NT2/D1 (cell line): ENCODE measurements around the gene CRTAC1.
"Not testable (repeated sequence)": the region's sequence is repeated elsewhere in the genome, so short reads cannot be mapped to it uniquely, and the experiment has no call there.

ENCODE experiments used
- DNase-seq: peaks from one replicate; pipeline ENCODE4 v3.0.0-alpha.2; 2011; ENCODE audit warnings: low read depth, low spot score
- H3K27me3 ChIP-seq: 2 replicates; pipeline ENCODE4 v1.6.0; 2011; ENCODE audit warnings: mild to moderate bottlenecking; ENCODE audit not compliant: insufficient read length, insufficient read depth
- H3K36me3 ChIP-seq: 2 replicates; pipeline ENCODE4 v1.6.1; 2011; ENCODE audit warnings: mild to moderate bottlenecking, low read length, mixed read lengths; ENCODE audit not compliant: insufficient read depth, insufficient read length
- H3K4me1 ChIP-seq: 2 replicates; pipeline ENCODE4 v1.5.1; 2011; ENCODE audit not compliant: insufficient read depth, insufficient read length
- H3K4me3 ChIP-seq: 2 replicates; pipeline ENCODE4 v1.5.1; 2011; ENCODE audit warnings: low read depth; ENCODE audit not compliant: insufficient read length
- H3K9ac ChIP-seq: 2 replicates; pipeline ENCODE4 v1.6.0; 2011; ENCODE audit warnings: low read depth; ENCODE audit not compliant: insufficient read length
- H3K9me3 ChIP-seq: 2 replicates; pipeline ENCODE4 v1.5.1; 2011; ENCODE audit warnings: mild to moderate bottlenecking, low read length; ENCODE audit not compliant: insufficient read depth
- SUZ12 ChIP-seq: IDR thresholded peaks from 2 replicates; pipeline ENCODE4 v1.6.1; 2011; ENCODE audit not compliant: insufficient read length, insufficient read depth; ENCODE audit errors: extremely low read depth
- YY1 ChIP-seq: IDR thresholded peaks from 2 replicates; pipeline ENCODE4 v1.6.1; 2011; ENCODE audit not compliant: insufficient read length, insufficient read depth
- ZNF274 ChIP-seq: IDR thresholded peaks from 2 replicates; pipeline ENCODE4 v1.6.1; 2011; ENCODE audit warnings: mild to moderate bottlenecking, low read depth, low read length

CRTAC1 gene

GRCh38 chr10:97851341-97852001 lies 178.9 kb downstream of the CRTAC1 start:
- Histone ChIP-seq H3K27me3 (peaks cover 65% of the 10 kb centered on the region), H3K9ac (no peak overlapping the region), H3K36me3 (no peaks in the 10 kb centered on the region), H3K4me1 (no peaks in the 10 kb centered on the region), H3K9me3 (no peaks in the 10 kb centered on the region), H3K4me3 (no peak overlapping the region)
- TF ChIP-seq YY1 (no peak), ZNF274 (no peak), SUZ12 (no peak)
- no peak for DNase-seq

DNA sequence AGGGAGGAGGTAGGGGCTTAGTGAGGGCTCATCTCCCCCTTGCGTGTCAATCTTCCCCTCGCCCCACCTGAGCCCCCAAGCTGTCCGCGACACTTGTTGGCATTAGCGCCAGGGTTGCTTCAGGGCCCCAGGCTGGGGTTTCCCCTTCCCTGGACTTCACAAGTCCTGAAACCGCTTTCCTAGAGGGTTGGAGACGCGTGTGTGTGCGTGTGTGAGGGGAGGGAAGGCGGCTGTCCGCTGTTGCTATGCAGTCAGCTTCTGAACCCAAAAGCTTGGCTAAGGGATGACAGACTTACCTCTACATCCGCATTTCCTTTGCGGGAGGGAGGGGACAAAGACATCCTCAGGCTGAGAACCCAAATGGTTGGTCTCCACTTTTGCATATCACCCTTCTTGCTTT lies 180.0 kb downstream of the CRTAC1 start:
- no peak overlapping the region for H3K9ac ChIP-seq
- TF ChIP-seq YY1 (no peak), ZNF274 (no peak), SUZ12 (no peak)
- peaks cover 70% of the 10 kb centered on the region for H3K27me3 ChIP-seq
- H3K4me1 ChIP-seq: no peaks in the 10 kb centered on the region
- no peaks in the 10 kb centered on the region for H3K36me3 ChIP-seq
- H3K9me3 ChIP-seq: no peaks in the 10 kb centered on the region
- DNase-seq: no peak
- no peak overlapping the region for H3K4me3 ChIP-seq

- Histone ChIP-seq H3K4me1 (no peaks in the 10 kb centered on the region), H3K9ac (no peak within 1 kb of the TSS), H3K9me3 (no peaks in the 10 kb centered on the region), H3K27me3 (peaks cover 70% of the 10 kb centered on the region), H3K4me3 (peak within 1 kb of the TSS; percentile 11), H3K36me3 (no peaks in the 10 kb centered on the region)
- no peak for DNase-seq
- TF ChIP-seq ZNF274 (no peak), SUZ12 (no peak), YY1 (no peak)
Measured at GRCh38 chr10:97849687-97850402, 180.6 kb downstream of the CRTAC1 start, which contains the start of gene GOLGA7B. TSS of gene GOLGA7B (plus strand) at chr10:97849843. CDS start at chr10:97850304, 461 bp downstream.

DNA sequence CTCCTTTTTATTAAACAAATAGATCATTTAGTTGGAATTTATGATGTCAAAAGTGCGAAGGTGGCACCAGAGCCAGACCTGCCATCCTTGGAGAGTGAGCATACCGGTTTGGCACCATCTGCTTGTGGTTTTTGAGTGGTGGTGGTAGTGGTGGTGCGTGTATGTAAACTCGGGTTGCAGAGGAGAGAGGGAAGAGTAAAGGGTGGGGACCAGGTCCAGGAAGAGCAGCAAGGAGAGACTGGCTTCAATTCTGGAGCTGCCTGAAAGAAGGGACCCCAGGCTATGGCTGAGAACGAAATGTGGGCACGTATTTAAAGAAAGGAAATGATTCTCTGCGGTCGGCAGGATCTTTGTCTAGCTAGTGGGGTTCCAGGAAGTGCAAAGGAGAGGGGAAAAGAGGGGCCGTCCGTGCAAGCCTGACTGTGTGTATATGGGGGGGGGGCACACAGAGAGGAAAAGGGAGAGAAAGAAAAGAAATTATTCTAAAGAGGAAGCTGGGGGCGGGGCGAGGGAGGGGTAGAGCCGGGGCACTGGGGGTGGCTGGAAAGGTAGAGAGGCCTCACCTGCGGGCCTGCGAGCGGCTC lies 181.2 kb downstream of the CRTAC1 start:
- H3K27me3 ChIP-seq: peaks cover 73% of the 10 kb centered on the region
- H3K4me3 ChIP-seq: peak overlapping the region; percentile 11
- DNase-seq: no peak
- H3K9me3 ChIP-seq: no peaks in the 10 kb centered on the region
- TF ChIP-seq YY1: no peak
- TF ChIP-seq ZNF274: no peak
- no peak for TF ChIP-seq SUZ12
- no peaks in the 10 kb centered on the region for H3K36me3 ChIP-seq
- no peak overlapping the region for H3K9ac ChIP-seq
- H3K4me1 ChIP-seq: no peaks in the 10 kb centered on the region

GRCh38 chr10:97844678-97845077 lies 185.7 kb downstream of the CRTAC1 start:
- H3K9ac ChIP-seq: no peak overlapping the region
- no peaks in the 10 kb centered on the region for H3K4me1 ChIP-seq
- no peak overlapping the region for H3K4me3 ChIP-seq
- no peak for DNase-seq
- no peaks in the 10 kb centered on the region for H3K36me3 ChIP-seq
- peaks cover 34% of the 10 kb centered on the region for H3K27me3 ChIP-seq
- TF ChIP-seq ZNF274 (no peak), SUZ12 (no peak), YY1 (no peak)
- H3K9me3 ChIP-seq: no peaks in the 10 kb centered on the region; the same call in 1 of the 2 replicates

DNA sequence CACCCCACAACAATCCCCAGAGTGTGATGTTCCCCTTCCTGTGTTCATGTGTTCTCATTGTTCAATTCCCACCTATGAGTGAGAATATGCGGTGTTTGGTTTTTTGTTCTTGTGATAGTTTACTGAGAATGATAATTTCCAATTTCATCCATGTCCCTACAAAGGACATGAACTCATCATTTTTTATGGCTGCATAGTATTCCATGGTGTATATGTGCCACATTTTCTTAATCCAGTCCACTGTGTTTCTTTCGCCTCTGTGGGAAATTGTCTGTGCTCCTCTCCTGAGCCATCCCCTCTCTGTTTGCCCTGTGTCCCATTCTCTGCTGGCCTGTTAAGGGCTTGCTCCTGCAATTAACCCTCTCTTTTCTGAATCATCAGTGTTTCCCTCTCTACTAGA lies 186.4 kb downstream of the CRTAC1 start:
- not testable (repeated sequence) for DNase-seq, H3K4me1 ChIP-seq, H3K36me3 ChIP-seq, H3K9me3 ChIP-seq, H3K4me3 ChIP-seq, H3K9ac ChIP-seq
- peaks cover 28% of the 10 kb centered on the region for H3K27me3 ChIP-seq

- Histone ChIP-seq H3K4me3 (no peak overlapping the region), H3K27me3 (peaks cover 21% of the 10 kb centered on the region), H3K9ac (no peak overlapping the region), H3K9me3 (no peaks in the 10 kb centered on the region; the same call in 1 of the 2 replicates), H3K36me3 (no peaks in the 10 kb centered on the region), H3K4me1 (no peaks in the 10 kb centered on the region)
- DNase-seq: no peak
- TF ChIP-seq ZNF274 (no peak), YY1 (no peak), SUZ12 (no peak)
Measured at GRCh38 chr10:97843281-97843671, 187.1 kb downstream of the CRTAC1 start.
